Thoracic aorta endothelial cell (primary cell): Measurements from ENCODE around the gene FGFR4. TPM values are rescaled to one million over a fixed set of nuclear protein-coding genes. Genes with fewer than 3 reads are reported as not detected.

Experiments
- total RNA-seq: library from RNA; depleted of rRNA; stranded (reverse); fragments of >200 nt; gene quantifications from 2 replicates; pipeline ENCODE4 v1.2.3, GENCODE V29; 2012

The FGFR4 gene
- 1.9 and 4.2 TPM in 2 replicates for total RNA-seq

DNA sequence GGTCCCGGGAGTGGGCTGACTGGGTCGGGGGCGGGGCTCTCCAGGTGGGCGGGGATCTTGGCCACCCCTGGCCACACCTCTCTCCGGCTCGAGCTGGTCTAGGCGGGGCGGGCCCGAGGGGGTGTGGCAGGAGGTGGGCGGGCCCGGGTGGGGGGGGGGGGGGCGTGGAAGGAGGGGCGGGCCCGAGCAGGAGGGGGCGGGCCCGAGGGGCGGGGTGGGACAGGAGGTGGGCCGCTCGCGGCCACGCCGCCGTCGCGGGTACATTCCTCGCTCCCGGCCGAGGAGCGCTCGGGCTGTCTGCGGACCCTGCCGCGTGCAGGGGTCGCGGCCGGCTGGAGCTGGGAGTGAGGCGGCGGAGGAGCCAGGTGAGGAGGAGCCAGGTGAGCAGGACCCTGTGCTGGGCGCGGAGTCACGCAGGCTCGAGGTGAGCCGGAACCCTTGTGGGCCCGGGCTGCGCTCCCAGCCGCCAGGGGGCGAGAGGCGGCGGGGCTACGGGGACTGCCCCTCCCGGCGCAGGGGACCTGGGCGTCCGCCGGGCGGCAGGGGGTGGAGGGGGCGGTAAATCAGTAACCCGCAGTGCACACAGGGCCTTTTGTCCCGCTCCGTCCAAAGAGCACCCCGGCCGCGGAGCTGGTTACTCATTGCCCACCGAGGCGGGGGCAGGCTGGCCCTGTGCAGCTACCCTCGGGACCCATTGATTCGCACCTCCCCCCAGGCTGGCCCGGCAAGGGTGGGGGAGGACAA lies at the start of gene FGFR4:
TSS of gene FGFR4 (plus strand) at position 262 of the 744 bp plus-strand sequence. CDS start 2,688 bp downstream, outside the sequence.

DNA sequence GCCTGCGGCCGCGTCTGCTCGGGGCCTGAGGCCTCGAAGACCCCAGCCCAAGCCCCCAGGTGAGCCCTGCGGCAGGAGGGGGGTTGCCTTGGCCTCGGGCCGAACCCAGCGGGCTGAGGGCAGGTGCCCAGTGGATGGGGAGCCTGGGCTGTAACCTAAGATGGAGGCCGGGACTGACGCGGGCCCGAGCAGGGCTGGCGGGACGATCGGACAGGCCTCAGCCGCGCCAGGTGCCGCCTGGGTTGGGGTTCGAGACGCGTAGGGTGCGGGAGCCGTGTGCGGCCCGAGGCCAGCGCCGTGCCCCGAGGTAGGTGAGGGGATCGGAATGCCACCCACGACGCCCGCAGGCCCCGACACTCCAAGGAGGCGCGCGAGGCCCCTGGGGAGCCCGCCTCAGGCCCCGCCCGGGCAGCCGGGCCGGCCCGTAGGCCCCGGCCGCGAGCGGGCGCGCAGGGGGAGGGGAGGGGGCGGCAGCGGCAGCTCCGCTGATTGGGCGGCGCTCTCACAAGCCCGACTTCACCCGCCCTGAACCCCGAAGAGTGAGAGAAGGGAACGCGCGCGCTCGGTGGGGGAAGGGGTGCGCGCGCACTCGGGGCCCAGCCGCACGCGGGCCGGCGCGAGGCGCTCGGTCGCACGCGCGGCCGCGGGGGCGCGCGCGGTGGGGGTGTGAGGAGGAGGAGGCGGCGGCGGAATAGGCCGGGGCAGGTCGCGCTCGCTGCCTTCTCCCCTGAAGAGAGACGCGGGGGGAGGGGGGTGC lies 46.6 kb downstream of the FGFR4 start, which contains the start of gene NSD1:
TSS of gene NSD1 (plus strand) at position 678 of the 757 bp plus-strand sequence. CDS start 1,331 bp downstream, outside the sequence.

Other genes with a start within 250 kb of the FGFR4 start
- not detected in 2 replicates for gene HK3, start 187.6 kb upstream of the FGFR4 start, total RNA-seq
- gene UIMC1, start 80.1 kb upstream of the FGFR4 start, total RNA-seq = 52.5 and 67.3 TPM in 2 replicates
- gene ZNF346, start 64.2 kb upstream of the FGFR4 start, total RNA-seq = 26.3 and 33.2 TPM in 2 replicates
- 75.9 and 83.3 TPM in 2 replicates for gene NSD1, start 46.9 kb downstream of the FGFR4 start, total RNA-seq
- 11.1 and 11.8 TPM in 2 replicates for gene RAB24, start 216.8 kb downstream of the FGFR4 start, total RNA-seq
- 217 TPM in 2 replicates for gene PRELID1, start 216.9 kb downstream of the FGFR4 start, total RNA-seq
- 14.4 and 22.3 TPM in 2 replicates for gene MXD3, start 225.0 kb downstream of the FGFR4 start, total RNA-seq